Activated gamma-delta T cell (primary cell): ENCODE measurements around the gene ULK1.

Experiments
- DNase-seq: peaks from one replicate; lab custom pipeline; 2025; lab: John Stamatoyannopoulos, UW

ULK1 gene

GRCh38 chr12:131920157-131920508, 25.7 kb downstream of the ULK1 start:
- no peak for DNase-seq

DNA sequence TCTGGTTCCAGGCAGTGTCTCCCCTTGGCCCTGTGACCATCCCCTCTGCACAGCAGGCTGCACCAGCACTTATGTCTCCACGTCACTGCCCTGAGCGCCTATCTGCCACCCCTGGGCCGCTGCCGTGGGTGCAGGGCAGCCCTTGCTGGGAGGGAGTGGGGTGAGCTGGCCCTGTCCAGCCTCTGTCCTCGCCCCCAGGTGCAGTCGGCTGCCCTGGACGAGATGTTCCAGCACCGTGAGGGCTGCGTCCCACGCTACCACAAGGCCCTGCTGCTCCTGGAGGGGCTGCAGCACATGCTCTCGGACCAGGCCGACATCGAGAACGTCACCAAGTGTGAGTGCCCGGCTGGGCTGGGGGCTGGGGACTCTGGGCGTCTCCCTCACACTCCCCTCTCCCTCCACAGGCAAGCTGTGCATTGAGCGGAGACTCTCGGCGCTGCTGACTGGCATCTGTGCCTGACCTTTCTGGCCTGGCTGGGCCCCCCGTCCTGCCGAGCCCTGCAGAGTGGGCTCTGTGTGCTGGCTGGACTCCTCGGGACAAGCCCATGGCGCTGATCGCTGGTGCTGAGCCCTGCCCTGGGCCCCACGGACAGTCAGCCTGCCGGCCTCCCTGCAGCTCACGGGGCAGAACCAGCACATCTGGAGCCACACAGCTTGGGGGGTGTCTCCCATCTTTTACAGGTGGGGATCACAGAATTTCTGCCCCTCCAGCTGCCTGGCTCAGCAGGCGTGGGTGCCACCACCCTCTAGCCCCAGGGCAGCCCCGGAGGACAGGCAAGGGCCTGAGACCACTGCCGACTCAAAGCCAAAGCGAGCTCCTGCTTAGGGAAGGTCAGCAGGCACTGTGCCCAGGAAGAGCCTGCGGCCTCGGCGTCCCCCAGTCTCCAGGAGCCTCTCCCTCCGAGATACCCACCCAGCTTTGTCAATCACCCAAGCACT, 26.7 kb downstream of the ULK1 start:
- DNase-seq, result no peak

DNA sequence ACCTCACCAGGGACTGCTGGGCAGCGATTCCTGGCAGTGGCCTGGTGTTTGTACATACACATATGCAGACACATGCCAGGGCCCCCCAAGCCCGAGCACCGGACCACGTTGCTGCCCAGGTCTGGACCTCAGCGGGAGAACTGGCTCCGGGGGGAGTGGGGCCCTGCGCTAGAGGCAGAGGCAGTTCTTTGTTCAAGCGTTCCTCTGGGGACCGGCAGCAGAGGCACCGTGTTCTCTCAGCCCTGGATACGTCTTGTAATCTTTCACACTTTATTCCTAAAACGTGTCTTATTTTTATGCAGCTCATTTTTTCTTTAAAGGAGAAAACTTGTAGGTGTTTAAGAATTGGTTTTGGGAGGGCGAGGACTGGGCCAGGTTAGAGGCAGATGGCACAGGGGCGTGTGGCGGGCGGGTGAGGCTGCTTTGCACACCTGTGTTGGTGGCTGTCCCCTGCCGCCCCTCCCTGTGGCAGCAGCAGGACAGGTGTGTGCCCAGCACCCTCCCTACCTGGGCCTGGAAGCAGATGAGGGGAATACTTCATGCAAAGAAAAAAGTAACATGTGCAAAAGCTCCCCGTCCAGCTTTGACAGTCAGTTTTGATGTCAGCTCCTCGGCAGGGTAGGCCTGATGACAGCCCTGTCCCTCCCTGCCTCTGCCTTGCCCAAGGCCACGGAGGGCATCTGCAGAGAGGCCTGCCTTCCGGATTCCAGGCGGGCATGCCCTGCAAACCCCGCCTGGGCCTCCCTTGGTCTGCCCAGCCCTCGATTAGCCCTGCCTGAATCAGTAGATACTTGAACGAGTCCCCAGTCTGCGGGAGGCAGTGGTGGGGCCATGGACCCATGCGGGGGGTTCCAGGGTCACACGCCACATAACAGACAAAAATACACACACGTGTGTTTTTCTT, 27.7 kb downstream of the ULK1 start:
- no peak for DNase-seq

- DNase-seq, result no peak
Observed at GRCh38 chr12:131922772-131923171, 28.4 kb downstream of the ULK1 start.

GRCh38 chr12:131923260-131923659, 28.8 kb downstream of the ULK1 start:
- DNase-seq, result no peak

DNA sequence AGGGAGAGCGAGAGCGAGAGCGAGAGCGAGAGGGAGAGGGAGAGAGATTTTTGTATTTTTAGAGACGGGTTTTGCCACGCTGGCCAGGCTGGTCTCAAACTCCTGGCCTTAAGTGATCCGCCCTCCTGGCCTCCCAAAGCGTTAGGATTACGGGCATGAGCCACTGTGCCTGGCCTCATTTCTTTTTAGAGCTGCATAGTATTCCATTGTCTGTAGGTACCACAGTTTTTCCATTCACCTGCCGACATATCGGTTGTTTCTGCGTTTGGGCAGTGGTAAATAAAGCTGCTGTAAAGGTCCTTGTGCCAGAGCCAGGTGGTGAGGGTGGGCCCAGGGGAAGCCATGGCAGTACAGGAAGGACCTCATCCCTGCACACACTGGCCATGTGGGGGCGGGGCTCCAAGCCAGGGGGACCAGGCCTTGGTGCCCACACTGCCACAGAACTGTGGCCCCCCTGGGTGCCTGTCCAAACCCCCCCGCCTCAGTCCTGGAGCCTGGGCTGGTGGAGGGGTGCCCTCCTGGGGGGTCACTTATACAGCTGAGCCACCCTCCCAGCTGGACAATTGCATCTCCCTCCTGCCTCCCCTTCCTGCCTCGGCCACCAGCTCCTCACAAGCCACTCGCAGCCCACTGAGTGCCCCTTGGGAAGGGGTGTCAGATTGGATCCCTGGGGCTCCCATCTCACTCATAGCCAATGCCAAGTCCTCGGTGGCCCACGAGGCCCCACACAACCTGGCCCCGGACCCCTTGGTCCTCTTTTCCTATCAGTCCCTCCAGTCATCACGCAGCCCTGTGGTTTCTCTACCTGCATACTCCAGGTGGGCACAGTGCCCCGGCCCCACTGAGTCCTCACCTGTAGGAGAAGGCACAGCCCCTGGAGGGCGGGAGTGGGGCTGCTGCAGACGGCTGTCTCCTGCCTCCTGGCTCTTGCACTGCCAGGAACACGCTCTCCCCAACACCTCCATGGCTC, 33.0 kb downstream of the ULK1 start:
- DNase-seq, result no peak

DNA sequence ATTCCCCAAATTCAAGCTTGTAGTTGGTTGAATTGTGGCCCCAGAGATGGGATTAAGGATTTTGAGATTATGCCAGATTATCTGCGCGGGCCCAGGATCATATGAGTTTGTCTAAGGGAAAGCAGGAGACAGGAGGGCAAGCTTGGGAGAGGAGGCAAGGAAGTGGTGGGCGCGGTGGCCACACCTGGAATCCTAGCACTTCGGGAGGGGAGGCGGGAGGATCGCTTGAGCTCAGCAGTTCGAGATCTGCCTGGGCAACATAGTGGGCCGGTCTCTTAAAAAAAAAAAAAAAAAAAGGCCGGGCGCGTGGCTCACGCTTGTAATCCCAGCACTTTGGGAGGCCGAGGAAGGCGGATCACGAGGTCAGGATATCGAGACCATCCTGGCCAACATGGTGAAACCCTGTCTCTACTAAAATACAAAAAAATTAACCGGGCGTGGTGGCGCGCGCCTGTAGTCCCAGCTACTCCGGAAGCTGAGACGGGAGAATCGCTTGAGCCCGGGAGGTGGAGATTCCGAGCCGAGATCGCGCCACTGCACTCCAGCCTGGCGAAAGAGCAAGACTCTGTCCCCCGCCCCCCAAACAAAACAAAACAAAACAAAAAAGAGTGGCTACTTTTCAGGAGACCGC, 33.8 kb downstream of the ULK1 start:
- no peak for DNase-seq

GRCh38 chr12:131928711-131929580, 34.5 kb downstream of the ULK1 start, which contains the start of gene PUS1:
PUS1 (plus strand) TSS chr12:131929276; CDS start chr12:131929723, 447 bp downstream.
- DNase-seq, result peak; percentile 90

DNA sequence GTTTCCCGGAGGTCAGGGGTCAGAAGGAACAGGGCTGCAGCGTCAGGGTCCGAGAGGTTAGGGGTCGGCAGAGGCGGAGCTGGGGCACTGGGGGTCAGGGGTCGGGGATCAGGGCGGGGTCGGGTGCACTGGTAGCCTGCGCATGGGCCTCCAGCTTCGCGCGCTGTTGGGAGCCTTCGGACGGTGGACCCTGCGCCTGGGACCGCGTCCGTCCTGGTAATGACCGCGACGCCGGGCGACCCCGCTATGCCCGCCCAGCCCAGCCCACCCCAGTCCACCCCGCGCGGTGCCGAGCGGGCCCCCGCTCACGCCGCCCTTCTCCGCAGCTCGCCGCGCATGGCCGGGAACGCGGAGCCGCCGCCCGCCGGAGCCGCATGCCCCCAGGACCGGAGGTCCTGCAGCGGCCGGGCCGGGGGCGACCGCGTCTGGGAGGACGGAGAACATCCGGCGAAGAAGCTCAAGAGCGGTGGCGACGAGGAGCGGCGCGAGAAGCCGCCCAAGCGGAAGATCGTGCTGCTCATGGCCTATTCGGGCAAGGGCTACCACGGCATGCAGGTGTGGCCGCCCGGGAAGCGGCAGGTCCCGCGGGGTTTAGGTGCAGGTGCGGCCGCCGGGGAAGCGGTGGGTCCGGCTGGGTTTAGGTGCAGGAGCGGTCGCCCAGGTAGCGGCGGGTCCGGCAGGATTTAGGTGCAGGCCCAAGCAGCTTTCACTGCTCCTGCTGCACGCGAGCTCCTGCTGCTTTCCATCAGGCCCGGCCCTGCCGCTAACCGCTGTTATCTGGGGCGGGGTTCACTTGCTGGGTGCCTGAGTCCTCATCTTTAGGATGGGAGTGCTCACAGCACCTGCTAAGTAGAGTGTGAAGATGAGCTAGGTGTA, 35.4 kb downstream of the ULK1 start:
- no peak for DNase-seq

DNA sequence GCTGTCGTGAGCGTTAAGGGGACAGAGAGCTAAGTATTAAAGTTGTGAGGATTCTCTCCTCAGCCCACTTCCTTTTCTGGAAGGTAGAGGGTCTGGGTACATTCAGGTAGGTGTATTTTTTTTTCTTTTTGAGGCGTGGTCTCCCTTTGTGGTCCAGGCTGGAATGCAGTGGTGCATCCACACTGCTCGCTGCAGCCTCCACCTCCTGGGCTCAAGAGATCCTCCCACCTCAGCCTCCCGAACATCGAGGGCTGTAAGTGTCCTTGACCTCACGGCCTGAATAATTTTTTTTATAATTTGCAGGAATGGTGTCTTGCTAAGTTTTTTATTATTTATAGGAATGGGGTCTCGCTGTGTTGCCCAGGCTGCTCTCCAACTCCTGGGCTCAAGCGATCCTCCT, 36.1 kb downstream of the ULK1 start:
- DNase-seq, result no peak

DNA sequence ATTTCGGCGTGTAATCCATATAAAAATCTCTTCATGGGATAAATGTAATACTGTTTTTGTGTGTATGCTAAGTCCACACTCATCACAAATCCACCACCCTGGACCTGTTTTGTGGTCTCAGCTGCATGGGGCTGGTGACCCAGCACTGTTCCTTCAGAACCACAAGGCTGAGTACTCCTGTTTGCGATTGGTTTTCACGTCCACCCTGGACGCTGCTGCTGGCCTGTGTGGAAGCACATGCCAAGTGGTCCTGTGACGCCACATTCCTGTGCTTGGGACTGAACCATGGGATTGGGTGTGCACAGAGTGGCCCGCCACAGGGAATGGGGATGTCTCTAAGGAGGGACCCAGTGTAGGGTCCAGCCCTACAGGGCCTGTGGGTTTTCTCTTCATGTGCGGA, 39.0 kb downstream of the ULK1 start:
- DNase-seq, result no peak

GRCh38 chr12:131934535-131934934, 40.1 kb downstream of the ULK1 start:
- no peak for DNase-seq

GRCh38 chr12:131938082-131938481, 43.7 kb downstream of the ULK1 start:
- DNase-seq, result no peak

DNA sequence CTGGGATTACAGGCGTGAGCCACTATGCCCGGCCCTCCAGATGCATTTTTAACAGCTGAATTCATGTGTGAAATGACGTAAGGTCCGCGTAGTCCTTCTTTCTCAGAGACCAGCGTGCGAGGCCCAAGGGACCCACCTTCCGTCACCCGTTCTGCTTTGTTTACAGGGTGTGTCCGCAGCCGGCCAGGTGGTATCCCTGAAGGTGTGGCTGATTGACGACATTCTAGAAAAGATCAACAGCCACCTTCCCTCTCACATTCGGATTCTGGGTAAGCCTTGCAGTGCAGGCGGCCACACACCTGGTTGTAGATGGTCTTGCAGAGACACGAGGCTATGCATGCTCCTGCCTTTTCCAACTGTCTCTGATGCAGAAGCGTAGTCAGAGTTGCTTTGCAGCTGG, 44.6 kb downstream of the ULK1 start:
- DNase-seq, result no peak

GRCh38 chr12:131940141-131940547, 45.7 kb downstream of the ULK1 start:
- no peak for DNase-seq

DNA sequence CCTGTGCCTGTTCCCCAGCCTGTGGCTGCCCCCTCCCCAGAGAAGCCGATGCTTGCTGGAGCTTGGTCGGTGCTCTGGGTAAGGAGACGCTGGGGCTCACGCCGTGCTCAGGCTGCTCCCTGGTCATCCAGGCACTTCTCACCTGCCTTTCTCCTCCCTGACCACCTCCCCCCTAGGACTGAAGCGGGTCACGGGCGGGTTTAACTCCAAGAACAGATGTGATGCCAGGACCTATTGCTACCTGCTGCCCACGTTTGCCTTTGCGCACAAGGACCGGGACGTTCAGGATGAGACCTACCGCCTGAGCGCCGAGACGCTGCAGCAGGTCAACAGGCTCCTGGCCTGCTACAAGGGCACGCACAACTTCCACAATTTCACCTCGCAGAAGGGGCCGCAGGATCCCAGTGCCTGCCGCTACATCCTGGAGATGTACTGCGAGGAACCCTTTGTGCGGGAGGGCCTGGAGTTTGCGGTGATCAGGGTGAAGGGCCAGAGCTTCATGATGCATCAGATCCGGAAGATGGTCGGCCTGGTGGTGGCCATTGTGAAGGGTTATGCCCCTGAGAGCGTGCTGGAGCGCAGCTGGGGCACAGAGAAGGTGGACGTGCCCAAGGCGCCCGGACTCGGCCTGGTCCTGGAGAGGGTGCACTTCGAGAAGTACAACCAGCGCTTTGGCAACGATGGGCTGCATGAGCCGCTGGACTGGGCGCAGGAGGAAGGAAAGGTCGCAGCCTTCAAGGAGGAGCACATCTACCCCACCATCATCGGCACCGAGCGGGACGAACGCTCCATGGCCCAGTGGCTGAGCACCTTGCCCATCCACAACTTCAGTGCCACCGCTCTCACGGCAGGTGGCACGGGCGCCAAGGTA, 46.9 kb downstream of the ULK1 start:
- DNase-seq, result no peak

GRCh38 chr12:131941987-131942341, 47.5 kb downstream of the ULK1 start:
- DNase-seq, result no peak

DNA sequence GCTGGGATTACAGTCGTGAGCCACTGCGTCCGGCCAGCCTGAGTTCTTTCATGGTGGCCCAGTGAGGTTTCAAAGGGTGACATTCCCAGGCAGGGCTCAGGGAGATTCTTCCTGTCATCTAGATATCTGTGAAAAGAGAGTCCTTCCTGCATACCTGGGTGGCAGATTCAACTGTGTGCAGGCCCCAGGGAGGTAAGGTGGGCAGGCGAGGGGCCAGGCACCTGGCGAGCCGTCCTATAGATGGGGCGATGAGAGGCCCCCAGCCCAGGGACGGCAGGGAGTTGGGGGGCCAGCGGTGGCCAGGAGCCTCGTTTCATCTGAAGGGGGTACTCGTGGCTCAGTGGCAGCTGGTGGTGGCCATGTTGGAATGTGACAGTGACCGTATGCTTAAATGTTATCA, 48.2 kb downstream of the ULK1 start:
- DNase-seq, result no peak
